HG02759 (cell line): ENCODE results near the gene SMIM29.
"Not testable (repeated sequence)": the region's sequence is repeated elsewhere in the genome, so short reads cannot be mapped to it uniquely, and the experiment has no call there.

Source experiments
- ATAC-seq: cut with Tn5 transposase; IDR thresholded peaks from one replicate; pipeline ENCODE4 v1.9.1; 2021; ENCODE audit warnings: mild to moderate bottlenecking, moderate library complexity; ENCODE audit not compliant: unreplicated experiment

The SMIM29 gene

DNA sequence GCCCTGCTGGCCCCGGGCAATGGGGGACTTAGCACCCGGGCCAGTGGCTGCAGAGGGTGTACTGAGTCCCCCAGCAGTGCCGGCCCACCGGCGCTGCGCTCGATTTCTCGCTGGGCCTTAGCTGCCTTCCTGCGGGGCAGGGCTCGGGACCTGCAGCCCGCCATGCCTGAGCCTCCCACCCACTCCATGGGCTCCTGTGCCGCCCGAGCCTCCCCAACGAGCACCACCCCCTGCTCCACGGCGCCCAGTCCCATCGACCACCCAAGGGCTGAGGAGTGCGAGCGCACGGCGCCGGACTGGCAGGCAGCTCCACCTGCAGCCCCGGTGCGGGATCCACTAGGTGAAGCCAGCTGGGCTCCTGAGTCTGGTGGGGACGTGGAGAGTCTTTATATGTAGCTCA is 20.3 kb upstream of the SMIM29 start:
- ATAC-seq: not testable (repeated sequence)

GRCh38 chr6:34267746-34268145 is 18.9 kb upstream of the SMIM29 start:
- no peak for ATAC-seq

GRCh38 chr6:34263484-34263883 is 14.7 kb upstream of the SMIM29 start:
- not testable (repeated sequence) for ATAC-seq

GRCh38 chr6:34260576-34261267 is 11.9 kb upstream of the SMIM29 start:
- no peak for ATAC-seq

GRCh38 chr6:34259529-34260069 is 10.8 kb upstream of the SMIM29 start:
- ATAC-seq: no peak

- not testable (repeated sequence) for ATAC-seq
Measured at GRCh38 chr6:34252395-34252794, 3.6 kb upstream of the SMIM29 start.

- ATAC-seq: peak; percentile 31
Measured at GRCh38 chr6:34249469-34250261, 859 bp upstream of the SMIM29 start.

DNA sequence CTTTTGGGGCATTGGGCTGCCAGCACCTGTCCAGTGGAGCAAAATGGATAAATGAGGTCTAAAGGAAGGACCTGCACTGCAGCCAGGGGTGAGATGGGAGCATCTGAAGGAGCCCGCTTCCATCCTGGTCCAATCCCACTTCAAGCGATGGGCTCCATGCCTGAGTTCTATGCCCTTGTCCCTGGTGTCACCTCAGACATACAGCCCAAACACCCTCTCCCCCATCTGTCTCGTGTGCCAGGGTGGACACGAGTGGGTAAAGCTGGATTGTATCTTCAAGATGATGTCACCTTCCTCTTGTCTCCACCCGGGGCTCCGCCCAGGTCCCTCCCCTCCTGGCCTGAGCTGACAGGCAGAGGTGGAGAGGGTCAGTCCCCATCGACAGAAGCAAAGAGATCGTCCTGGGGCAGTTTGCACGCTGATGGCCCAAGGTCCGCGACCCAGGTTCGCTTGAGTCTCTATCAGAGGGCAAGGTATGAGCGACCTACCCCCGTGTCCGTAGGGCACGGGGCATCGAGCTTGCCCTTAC is 544 bp downstream of the SMIM29 start:
- ATAC-seq: peak; percentile 8

DNA sequence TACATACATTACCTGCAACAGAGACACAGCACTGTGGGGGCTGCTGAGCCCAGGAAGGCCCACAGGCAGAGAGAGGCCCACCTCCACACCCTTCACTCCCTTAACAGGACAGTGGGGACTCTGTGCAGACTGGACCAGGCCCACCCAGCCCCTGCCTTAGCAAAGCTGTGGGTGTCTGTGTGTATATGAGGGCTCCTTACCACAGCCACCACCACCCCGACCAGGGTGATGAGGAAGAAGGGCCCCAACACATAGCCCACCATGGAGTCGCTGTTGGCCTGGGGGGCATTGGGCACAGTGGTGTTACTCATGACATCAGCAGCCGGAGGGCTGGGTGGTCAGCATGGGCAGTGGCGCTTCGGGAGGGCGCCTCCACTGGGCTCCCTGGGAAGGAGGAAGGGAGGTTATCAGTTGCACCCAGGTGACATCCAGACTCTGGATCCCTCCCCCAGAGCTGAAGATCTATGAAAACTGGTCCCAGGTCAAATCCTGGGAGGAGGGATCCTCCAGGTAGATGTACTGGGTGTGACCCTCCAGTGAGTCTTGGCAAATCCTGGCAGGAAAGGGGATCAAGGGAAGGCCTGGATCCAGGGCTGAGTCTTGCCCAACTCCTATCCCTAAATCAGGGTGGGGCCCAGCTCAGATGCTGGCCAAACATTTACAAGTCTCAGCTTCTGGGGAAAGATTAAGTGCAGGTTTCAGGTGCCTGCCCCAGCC is 1.2 kb downstream of the SMIM29 start:
- ATAC-seq: no peak

GRCh38 chr6:34246563-34247391 is 2.0 kb downstream of the SMIM29 start:
- no peak for ATAC-seq

DNA sequence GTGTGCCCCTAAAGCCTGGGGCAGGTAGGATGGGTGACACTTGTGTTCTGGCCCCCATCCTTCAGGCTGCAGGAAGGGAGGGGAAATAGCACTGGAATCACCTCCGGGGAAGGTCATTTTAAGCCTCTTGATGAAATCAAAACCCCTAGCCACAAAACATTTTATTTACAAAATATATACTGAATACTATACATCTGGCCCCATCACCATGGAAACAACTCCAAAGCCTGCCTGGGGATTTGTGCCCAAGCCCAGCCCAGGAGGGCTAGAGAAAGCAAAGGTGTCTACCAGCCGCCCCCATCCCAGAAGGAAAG is 2.6 kb downstream of the SMIM29 start:
- ATAC-seq: no peak

DNA sequence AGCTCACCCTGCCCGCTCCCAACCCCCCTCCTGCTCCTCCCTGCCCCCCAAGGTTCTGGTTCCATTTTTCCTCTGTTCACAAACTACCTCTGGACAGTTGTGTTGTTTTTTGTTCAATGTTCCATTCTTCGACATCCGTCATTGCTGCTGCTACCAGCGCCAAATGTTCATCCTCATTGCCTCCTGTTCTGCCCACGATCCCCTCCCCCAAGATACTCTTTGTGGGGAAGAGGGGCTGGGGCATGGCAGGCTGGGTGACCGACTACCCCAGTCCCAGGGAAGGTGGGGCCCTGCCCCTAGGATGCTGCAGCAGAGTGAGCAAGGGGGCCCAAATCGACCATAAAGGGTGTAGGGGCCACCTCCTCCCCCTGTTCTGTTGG is 3.1 kb downstream of the SMIM29 start:
- ATAC-seq: not testable (repeated sequence)

GRCh38 chr6:34245032-34245760 is 3.6 kb downstream of the SMIM29 start:
- not testable (repeated sequence) for ATAC-seq

GRCh38 chr6:34243901-34244884 is 4.6 kb downstream of the SMIM29 start:
- no peak for ATAC-seq

DNA sequence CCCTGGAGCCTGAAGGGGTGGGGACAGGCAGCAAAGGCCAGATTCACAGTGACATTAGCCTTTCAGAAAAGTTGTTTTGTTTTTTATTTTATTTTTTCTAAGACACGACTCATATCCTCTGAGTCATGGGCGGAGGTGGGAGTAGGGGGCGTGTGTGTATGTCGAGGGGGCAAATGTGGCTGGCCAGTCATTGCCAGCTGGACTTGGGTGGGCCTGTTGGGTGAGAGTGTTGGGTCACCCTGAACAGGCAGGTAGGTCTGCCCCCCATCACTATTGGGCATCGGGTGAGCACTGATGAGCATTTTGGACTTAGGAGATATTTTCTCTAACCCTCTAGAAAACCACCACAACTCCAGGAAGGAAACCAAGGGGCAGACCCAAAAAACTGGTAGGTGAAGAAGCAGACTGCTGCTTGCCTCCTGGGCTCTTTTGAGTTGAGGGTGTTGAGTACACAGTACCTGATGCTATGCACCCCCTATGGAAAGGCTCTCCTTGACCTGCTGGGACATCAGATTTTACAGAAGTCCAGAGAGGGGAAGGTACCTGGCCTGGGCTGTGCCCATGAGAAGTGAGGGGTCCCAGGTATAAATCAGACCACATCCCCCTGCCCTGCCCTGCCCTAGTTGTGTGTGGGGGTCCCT is 5.6 kb downstream of the SMIM29 start:
- ATAC-seq: no peak

- no peak for ATAC-seq
Measured at GRCh38 chr6:34242252-34243130, 6.3 kb downstream of the SMIM29 start.
